SK-N-SH (cell line): ENCODE data around the gene KLC1.

Experiments used
- CHD2 ChIP-seq: fragments of 150-350 bp; IDR thresholded peaks from 2 replicates; pipeline ENCODE4 v1.6.1; 2018; ENCODE audit warnings: low read length; ENCODE audit not compliant: partially characterized antibody
- EP300 ChIP-seq, 2 experiments: IDR thresholded peaks; 2 replicates each; pipeline versions ENCODE4 v1.4.0 to v1.6.1; 2012; ENCODE audit warnings: borderline replicate concordance in 1 of 2, low read depth in 1 of 2, low read length in 1 of 2
- FOSL2 ChIP-seq: IDR thresholded peaks from 2 replicates; pipeline ENCODE4 v1.4.0; 2012; ENCODE audit warnings: low read depth, mild to moderate bottlenecking, moderate library complexity, borderline replicate concordance
- GATA2 ChIP-seq: sonication (generic); formaldehyde crosslinking; IDR thresholded peaks from 2 replicates; pipeline ENCODE4 v1.5.0; 2020; ENCODE audit warnings: mild to moderate bottlenecking, missing genetic modification reagents
- JUND ChIP-seq: IDR thresholded peaks from 2 replicates; pipeline ENCODE4 v1.4.0; 2012
- MXI1 ChIP-seq: IDR thresholded peaks from 2 replicates; pipeline ENCODE4 v1.6.1; 2012; ENCODE audit warnings: mild to moderate bottlenecking, low read depth, low read length, improper control_type of control experiment
- POLR2AphosphoS5 ChIP-seq: IDR thresholded peaks from 2 replicates; pipeline ENCODE4 v1.6.1; 2012; ENCODE audit warnings: low read depth, low read length
- RAD21 ChIP-seq: IDR thresholded peaks from 2 replicates; pipeline ENCODE4 v1.6.1; 2012; ENCODE audit warnings: mild to moderate bottlenecking, low read length
- YY1 ChIP-seq: IDR thresholded peaks from 2 replicates; pipeline ENCODE4 v1.4.0; 2012; ENCODE audit warnings: low read depth, mild to moderate bottlenecking
- TF ChIP-seq, protein P1 (sequence below): fragments of 200-600 bp; sonication (generic); IDR thresholded peaks from 2 replicates; pipeline ENCODE4 v1.6.1; 2017; ENCODE audit warnings: antibody characterized with exemption, mild to moderate bottlenecking, moderate library complexity

DNA sequence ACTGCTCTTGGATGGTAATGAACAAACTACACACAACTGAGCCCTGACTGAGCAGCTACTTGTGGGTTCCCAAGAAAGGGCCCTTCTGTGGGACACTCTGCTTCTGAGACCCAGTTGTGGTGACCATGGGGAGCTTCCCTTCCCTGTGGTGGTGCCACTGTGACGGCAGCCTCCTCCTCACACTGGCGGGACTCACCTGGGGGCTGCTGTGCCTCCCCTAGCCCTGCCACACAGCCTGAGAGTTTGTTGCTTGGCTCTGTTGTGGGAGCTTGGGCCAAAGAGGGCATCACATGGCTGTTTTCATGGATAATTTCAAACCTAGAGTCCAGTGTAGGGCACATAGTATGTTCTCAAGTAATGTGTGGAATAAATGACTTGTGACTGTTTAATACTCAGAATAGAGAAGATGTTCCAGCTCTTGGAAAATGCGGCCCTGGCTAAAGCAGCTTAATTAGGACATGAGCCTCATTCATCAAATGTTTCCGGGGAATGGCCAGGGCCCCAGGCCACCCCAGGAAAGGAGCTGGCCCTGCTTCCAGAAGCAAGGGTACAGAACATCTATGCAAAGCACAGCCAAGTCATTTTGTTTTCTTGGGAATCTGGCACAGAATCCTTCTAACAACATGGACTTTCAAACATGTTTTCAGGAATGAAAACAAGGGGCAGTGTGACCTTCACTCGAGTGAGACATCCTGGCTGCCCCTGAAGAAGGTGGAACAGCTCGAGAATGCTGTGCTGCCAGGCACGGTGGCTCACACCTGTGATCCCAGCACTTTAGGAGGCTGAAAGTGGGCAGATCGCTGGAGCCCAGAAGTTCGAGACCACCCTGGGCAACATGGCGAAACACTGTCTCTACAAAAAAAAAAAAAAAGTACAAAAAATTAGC, 107.8 kb downstream of the KLC1 start:
- no peak for TF ChIP-seq MXI1
- no peak for TF ChIP-seq CHD2
- no peak for TF ChIP-seq POLR2AphosphoS5
- no peak for TF ChIP-seq FOSL2
- TF ChIP-seq RAD21, result no peak
- no peak for TF ChIP-seq GATA2 (CRISPR knock-in tag)
- TF ChIP-seq JUND, result no peak
- TF ChIP-seq, protein P1, sequence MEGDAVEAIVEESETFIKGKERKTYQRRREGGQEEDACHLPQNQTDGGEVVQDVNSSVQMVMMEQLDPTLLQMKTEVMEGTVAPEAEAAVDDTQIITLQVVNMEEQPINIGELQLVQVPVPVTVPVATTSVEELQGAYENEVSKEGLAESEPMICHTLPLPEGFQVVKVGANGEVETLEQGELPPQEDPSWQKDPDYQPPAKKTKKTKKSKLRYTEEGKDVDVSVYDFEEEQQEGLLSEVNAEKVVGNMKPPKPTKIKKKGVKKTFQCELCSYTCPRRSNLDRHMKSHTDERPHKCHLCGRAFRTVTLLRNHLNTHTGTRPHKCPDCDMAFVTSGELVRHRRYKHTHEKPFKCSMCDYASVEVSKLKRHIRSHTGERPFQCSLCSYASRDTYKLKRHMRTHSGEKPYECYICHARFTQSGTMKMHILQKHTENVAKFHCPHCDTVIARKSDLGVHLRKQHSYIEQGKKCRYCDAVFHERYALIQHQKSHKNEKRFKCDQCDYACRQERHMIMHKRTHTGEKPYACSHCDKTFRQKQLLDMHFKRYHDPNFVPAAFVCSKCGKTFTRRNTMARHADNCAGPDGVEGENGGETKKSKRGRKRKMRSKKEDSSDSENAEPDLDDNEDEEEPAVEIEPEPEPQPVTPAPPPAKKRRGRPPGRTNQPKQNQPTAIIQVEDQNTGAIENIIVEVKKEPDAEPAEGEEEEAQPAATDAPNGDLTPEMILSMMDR, result no peak
- no peak for TF ChIP-seq EP300 (IDR thresholded peaks at IDR 0.05; ENCODE audit: borderline replicate concordance in 1 of 2, low read depth in 1 of 2, low read length in 1 of 2)
- TF ChIP-seq YY1, result no peak
